AG09319 (cell line): ENCODE measurements around the gene IGSF21.

Experiments
- DNase-seq: peaks from one replicate; pipeline ENCODE4 v3.0.0-alpha.2; 2010; ENCODE audit warnings: low read depth; ENCODE audit errors: extremely low read depth
- TF ChIP-seq, protein P1 (sequence below): IDR thresholded peaks from 2 replicates; pipeline ENCODE4 v1.5.1; 2011; ENCODE audit warnings: low read depth, mild to moderate bottlenecking, inconsistent platforms, low read length, moderate library complexity

Gene IGSF21

DNA sequence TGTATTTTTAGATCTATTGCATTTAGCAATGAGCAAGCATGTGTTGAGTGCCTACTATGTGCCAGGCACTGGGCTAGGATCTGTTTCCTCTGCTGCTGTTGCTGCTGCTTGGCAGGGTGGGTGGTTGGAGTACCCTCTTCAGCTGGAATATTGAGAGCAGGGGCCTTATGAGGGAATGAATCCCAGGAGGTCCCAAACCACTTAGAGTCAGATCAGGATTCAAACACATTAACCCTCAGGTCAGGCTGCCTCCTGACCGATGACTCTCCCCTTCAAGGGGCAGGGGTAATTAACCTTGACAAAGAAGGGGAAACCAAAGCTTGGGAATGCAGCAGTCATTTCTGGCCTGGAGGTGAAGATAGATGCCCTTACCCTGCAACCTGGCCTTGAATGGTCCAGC is 138.0 kb downstream of the IGSF21 start:
- TF ChIP-seq, protein P1, sequence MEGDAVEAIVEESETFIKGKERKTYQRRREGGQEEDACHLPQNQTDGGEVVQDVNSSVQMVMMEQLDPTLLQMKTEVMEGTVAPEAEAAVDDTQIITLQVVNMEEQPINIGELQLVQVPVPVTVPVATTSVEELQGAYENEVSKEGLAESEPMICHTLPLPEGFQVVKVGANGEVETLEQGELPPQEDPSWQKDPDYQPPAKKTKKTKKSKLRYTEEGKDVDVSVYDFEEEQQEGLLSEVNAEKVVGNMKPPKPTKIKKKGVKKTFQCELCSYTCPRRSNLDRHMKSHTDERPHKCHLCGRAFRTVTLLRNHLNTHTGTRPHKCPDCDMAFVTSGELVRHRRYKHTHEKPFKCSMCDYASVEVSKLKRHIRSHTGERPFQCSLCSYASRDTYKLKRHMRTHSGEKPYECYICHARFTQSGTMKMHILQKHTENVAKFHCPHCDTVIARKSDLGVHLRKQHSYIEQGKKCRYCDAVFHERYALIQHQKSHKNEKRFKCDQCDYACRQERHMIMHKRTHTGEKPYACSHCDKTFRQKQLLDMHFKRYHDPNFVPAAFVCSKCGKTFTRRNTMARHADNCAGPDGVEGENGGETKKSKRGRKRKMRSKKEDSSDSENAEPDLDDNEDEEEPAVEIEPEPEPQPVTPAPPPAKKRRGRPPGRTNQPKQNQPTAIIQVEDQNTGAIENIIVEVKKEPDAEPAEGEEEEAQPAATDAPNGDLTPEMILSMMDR, result no peak
- DNase-seq, result no peak

DNA sequence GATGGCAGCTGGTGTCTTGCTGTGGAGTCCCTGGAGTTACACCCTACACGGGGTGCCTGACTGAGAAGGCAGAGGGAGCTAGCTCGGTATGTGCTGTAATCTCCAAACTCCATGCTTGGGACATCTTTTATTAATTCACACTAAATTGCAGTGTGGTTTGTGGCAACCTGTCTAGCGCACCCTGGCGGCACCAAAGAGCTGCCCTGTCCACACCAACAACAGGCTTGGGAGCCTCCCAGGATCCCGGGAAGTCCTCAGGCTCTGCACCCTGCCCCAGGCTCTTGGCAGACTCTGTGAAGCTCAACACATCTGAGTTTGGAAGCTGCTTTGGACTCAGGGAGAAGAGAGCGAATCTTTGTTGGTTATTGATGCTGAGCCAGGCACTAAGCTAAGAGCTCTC is 138.9 kb downstream of the IGSF21 start:
- TF ChIP-seq, protein P1, result no peak
- DNase-seq, result no peak

DNA sequence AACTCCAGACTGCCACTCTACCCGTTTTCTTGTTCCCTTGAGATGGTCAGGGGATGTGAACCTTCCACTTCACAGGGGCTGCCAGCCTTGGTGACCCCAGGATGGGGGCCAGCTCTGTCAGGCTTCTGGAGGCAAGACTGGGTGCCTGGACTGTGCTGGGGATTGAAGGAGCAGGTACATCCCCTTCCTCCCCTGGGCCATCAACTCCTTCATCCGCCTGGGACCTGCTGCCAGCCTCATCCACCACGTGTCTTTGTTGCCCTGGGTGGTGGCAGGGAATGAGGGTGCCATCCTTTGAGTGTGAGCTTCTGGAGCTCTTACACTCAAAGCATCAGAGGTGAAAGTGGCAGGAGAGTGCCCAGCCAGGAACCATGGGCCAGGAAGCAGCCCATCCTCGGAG is 139.6 kb downstream of the IGSF21 start:
- TF ChIP-seq, protein P1, result no peak
- no peak for DNase-seq

DNA sequence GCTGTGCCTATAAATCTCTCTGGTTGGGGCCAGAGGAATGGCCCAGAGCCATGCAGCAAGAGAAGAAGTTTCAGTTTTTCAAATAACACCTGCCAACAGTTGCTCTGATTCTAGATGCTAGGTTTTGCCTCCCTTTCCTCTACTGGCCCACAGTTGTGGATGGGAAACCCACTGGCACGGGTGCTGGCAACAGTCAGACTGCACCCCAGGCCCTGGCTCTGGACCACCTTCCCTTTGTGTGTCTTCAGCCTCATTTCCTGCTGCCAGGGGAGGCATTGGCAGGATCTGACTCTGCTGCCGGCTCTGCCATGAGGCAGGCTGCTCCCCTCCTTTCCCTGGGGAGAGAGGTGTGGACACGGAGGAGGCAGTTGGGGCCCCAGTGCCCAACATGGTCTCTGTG is 142.0 kb downstream of the IGSF21 start:
- DNase-seq, result no peak
- TF ChIP-seq, protein P1, result no peak

DNA sequence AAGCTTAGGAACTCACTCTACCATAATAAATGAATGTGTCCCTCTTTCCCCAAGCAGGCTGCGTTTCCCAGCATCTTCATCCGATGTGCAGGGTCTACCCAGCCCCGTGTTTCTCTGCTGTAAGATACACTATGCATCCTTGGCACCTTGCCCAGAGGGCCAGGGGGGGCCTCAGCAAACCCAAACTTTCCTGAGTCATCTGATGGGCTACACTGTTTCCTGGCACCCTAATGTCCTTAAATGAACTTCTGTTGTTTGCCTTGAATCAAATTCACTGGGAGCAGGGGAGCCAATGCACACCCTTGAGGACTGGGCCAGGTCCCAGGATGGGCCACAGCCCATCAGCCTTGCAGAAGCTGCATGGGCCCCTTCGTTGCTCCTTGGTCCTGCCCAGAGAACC is 145.5 kb downstream of the IGSF21 start:
- no peak for DNase-seq

DNA sequence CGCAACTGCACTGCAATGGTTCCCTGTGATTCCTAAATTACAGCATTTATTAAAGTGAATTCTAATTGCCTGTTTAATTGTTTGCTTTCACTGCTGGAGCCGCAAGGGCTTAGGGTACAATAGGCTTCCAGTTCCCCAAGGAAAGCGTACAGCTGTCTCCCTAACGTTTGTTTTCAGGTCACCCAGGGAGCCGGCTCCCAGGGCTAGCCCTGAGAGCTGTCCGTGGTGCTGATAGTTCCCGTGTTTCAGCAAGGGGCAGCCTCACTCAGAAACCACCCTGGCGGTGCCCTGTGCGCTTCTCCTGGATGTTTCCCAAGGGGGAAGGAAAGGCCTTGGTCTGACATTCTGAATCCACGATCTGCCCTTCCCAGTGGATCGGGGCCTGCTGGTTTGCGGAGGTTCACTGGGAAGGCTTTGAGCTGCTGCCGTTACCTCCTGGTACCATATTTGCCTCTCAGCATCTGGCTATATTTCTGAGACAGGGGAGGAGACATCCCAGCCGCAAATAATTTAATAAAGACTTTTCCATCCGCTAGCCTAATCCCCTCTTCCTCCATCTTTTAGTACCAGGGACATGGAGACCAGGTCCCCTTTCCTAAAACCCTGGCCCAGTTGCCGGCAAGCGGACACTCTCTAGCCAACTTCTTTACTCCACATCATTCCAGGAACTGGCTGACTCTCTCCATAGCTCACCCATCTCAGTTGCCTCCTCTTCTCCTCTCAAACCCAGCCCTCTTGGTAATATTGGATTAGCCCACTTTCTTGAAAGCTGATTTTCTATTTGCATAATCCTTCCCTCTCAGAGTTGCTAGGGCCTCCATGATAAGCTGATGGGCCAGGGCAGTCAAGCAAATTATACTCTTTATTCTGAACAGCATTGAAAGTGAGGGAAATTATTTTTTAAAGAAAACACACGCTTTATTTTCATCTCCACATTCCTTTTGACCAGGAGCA is 149.0 kb downstream of the IGSF21 start:
- DNase-seq, result no peak
- TF ChIP-seq, protein P1, result no peak

More for the DNA sequence above, 145.5 kb downstream of the IGSF21 start:
- TF ChIP-seq, protein P1, result no peak

DNA sequence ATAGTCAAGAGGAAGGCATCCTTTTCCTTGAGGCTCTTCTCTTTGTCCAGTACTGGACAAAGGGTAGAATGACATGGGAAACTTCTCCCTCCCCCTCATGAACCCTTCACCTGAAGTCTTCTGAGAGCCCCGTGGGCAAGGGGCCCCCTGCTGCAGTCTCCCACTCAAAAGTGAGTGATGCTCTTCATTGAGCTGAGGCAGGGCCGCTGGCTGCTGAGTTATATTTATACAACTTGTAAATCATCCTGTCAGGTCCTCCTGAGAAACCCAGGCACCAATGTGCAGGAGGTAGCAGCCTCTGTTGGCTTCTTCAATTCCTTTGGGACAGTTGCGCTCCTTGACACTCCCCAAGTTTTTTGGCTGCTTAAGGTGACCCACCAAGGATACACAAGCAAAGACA is 150.2 kb downstream of the IGSF21 start:
- DNase-seq, result no peak
- TF ChIP-seq, protein P1, result no peak
